Endothelial cell of hepatic sinusoid (primary cell): ENCODE data around the gene PSPN.
"Not testable (repeated sequence)": the region's sequence is repeated elsewhere in the genome, so short reads cannot be mapped to it uniquely, and the experiment has no call there.

Experiments
- in situ Hi-C: cut with HindIII; loops from 2 replicates; pipeline ENCODE4 v1.10.0; 2017; ENCODE audit warnings: low sequenced_read_pairs

PSPN gene

GRCh38 chr19:6374161-6374709 is 1.5 kb downstream of the PSPN start:
- in situ Hi-C loops: no loop called here

DNA sequence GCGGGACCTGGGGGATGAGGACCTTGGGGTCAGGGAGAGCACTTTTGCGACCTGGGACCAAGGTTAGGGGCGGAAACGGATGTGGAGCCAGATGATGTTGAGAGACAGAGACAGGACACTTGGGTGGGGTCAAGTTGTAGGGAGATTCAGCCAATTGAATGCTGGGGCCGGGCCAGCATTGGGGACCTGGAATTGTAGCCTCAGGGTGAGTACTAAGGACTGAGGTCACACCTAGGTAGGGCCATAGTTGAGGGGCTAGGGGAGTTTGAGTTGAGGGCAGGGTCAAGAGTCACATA is 2.0 kb downstream of the PSPN start:
- in situ Hi-C loops: no loop called here

- in situ Hi-C loops: no loop called here
Observed at GRCh38 chr19:6373096-6373812, 2.5 kb downstream of the PSPN start.

- in situ Hi-C loops: no loop called here
Observed at GRCh38 chr19:6372594-6373095, 3.1 kb downstream of the PSPN start, which contains the start of gene ALKBH7. TSS of gene ALKBH7 (plus strand) at chr19:6372794. CDS start at chr19:6372821, 27 bp downstream.

DNA sequence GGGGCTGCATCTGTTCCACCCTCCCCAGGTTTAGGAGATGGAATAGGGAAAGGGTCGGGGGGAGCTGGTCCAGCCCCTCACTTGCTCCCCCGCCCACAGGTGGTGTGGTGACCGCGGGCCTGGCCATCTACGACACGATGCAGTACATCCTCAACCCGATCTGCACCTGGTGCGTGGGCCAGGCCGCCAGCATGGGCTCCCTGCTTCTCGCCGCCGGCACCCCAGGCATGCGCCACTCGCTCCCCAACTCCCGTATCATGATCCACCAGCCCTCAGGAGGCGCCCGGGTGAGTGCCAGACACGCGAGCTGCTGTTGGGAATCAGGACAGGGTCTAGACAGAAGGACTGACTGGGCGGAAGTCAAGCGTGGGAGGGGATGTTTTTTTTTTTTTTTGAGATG is 11.4 kb downstream of the PSPN start:
- in situ Hi-C loops: no loop called here

GRCh38 chr19:6362351-6362801 is 13.4 kb downstream of the PSPN start:
- in situ Hi-C loops: no loop called here

DNA sequence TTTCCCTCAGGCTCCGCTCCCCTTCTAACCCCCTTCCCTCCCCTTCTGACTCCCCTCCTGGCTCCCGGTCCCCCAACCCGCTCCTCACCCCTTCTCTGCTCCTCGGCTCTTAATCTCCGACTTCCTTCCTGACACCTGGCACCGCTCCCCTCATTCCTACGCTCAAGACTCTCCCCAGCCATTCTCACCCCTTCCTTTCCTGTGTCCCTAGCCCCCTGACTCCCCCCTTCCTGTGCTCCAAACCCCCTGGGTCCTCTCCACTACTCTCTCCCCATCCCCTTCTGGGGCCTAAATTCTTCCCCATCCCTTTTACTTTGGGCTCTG is 13.7 kb downstream of the PSPN start:
- in situ Hi-C loops: no loop called here

DNA sequence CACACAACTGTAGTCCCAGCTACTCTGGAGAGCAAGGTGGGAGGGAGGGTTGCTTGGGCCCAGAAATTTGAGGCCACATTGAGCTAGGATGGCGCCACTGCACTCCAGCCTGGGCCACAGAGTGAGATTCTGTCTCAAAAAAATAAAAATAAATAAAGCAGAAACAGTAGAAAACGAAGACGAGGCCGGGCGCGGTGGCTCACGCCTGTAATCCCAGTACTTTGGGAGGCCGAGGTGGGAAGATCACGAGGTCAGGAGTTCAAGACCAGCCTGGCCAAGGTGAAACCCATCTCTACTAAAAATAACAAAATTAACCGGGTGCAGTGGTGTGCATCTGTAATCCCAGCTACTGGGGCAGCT is 14.9 kb downstream of the PSPN start:
- in situ Hi-C loops: not testable (repeated sequence)

DNA sequence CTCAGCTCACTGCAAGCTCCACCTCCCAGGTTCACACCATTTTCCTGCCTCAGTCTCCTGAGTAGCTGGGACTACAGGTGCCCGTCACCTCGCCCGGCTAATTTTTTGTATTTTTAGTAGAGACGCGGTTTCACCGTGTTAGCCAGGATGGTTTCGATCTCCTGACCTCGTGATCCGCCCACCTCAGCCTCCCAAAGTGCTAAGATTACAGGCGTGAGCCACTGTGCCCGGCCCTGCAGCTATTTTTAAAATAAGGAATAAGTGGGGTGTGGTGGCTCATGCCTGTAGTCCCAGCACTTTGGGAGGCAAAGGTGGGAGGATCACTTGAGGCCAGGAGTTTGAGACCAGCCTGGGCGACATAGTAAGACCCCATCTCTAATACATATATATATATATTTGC is 15.3 kb downstream of the PSPN start:
- in situ Hi-C loops: not testable (repeated sequence)

- in situ Hi-C loops: no loop called here
Observed at GRCh38 chr19:6359568-6360341, 16.0 kb downstream of the PSPN start.

DNA sequence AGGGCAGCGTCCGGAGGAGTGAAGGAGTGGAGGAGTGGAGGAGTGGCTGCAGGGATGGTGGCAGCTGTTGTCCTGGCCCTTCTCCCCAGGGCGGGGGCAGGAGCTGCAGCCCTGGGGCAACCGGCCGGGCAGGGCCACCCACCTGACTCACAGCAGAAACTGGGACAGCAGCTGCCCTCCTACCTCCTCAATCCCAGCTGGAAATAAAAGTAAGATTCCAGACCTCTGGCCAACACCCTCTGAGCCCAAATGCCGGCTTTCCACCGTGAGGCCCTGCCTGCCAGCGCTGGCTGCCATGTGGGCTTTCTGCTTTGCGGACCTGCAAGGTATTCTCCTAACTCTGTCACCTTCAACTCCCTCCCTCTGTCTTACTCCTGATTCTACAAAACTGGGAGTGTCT is 17.7 kb downstream of the PSPN start:
- in situ Hi-C loops: no loop called here

GRCh38 chr19:6357174-6357573 is 18.6 kb downstream of the PSPN start:
- in situ Hi-C loops: no loop called here

DNA sequence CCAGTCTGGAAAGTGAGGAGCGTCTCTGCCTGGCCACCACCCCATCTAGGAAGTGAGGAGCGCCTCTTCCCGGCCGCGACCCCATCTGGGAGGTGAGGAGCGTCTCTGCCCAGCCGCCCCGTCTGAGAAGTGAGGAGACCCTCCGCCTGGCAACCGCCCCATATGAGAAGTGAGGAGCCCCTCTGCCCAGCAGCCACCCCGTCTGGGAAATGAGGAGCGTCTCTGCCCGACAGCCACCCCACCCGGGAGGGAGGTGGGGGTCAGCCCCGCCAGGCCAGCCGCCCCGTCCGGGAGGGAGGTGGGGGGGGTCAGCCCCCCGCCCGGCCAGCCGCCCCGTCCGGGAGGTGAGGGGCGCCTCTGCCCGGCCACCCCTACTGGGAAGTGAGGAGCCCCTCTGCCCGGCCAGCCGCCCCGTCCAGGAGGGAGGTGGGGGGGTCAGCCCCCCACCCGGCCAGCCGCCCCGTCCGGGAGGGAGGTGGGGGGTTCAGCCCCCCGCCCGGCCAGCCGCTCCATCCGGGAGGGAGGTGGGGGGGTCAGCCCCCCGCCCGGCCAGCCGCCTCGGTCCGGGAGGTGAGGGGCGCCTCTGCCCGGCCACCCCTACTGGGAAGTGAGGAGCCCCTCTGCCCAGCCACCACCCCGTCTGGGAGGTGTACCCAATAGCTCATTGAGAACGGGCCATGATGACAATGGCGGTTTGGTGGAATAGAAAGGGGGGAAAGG is 20.3 kb downstream of the PSPN start:
- in situ Hi-C loops: not testable (repeated sequence)

DNA sequence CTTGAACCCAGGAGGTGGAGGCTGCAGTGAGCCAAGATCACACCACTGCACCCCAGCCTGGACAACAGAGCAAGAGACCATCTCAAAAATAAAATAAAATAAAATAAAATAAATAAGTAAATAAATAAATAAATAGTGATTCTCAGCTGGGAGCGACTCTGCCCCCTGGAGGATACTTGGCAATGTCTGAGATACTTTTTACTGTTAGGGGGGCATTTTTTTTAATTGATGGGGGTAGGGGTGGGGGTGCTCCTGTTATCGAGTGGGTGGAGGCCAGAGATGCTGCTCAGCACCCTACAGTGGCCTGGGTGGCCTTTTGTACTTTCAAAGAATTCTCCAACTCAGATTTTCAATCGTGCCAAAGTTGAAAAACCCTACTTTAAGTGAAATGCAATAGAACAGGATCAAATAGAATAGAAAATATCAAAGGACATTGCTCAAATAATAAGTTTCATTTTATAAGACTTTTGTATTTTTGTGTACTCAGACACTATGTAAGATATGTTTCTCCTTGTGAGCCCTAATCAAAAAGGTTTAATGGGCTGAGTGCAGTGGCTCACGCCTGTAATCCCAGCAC is 21.5 kb downstream of the PSPN start:
- in situ Hi-C loops: no loop called here

GRCh38 chr19:6352381-6353165 is 23.2 kb downstream of the PSPN start:
- in situ Hi-C loops: no loop called here

- in situ Hi-C loops: no loop called here
Observed at GRCh38 chr19:6350688-6351087, 25.0 kb downstream of the PSPN start.

DNA sequence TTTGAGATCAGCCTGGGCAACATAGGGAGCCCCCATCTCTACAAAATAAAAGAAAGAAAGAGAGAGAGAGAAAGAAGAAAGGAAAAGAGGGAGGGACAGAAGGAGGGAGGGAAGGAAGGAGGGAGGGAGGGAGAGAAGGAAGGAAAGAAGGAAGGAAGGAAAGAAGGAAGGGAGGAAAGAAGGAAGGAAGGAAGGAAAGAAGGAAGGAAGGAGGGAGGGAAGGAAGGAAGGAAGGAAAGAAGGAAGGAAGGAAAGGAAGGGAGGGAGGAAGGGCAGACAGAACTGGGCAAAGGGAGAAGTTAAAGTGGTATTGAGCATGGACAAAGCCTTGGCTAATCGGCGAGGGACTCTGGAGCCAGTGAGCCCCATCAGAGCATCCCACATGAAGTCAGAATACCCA is 26.5 kb downstream of the PSPN start:
- in situ Hi-C loops: not testable (repeated sequence)

DNA sequence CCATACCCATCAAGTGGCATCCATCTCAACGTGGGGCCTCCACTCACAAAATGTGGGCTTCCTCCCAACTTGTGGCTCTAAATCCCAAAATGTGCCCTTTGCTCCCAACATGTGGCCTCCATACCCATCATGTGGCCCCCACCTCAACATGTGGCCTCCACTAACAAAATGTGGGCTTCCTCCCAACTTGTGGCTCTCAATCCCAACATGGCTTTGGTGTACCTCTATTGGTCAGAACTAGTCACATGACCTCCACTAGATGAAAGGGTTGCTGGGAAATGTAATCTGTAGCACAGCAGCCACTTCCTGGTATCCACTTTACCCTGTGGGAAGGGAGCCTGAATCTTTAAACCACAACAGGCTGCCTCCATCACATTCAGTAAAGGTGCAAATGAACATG is 32.3 kb downstream of the PSPN start:
- in situ Hi-C loops: no loop called here

- in situ Hi-C loops: no loop called here
Observed at GRCh38 chr19:6340493-6341201, 35.1 kb downstream of the PSPN start.
